M059J (cell line): ENCODE measurements around the gene HABP4. TPM values are rescaled to one million over a fixed set of nuclear protein-coding genes. Genes with fewer than 3 reads are reported as not detected.

Source experiments
- DNase-seq: peaks from one replicate; pipeline ENCODE4 v3.0.0-alpha.2; 2012; ENCODE audit warnings: low read depth
- total RNA-seq: library from RNA; depleted of rRNA; stranded (reverse); fragments of >200 nt; shearing (Covaris generic); gene quantifications from 2 replicates; pipeline ENCODE4 v1.2.3, GENCODE V29; 2014

Gene HABP4
- total RNA-seq, 1 experiment from 2014 or later, result 13.6 TPM

DNA sequence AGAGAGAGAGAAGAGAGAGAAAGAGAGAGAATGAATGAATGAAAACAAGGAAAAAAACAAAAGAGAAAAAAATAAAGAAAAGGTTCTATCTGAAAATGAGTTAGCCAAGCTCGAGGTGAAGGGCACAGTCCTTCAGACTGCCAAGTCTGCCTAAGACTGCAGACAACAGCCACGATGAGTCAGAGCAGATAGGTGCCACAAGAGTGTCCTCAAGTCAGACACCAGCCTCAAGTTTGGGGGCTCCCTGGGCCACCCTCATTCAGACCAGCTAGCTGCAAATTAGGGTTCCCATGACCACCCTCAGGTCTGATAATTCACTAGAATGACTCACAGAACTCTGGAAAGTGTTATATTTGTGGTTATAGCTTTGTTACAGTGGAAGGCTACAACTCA, 13.9 kb upstream of the HABP4 start:
- DNase-seq, result peak; percentile 53

GRCh38 chr9:96436456-96437126, 13.4 kb upstream of the HABP4 start:
- no peak for DNase-seq

DNA sequence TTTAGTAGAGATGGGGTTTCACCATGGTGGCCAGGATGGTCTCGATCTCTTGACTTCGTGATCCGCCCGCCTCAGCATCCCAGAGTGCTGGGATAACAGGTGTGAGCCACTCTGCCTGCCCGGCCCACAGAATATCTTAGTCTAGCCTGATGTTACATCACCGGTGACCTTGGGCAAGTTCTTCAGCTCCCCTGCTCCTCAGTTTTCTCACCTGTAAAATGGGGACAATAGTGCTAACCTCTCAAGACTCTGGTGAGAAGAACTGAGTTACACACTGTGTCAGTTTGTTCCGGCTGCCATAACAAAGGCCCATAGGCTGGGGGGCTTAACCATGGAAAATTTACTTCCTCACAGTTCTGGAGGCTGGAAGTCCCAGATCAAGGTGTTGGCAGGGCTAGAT, 12.5 kb upstream of the HABP4 start:
- no peak for DNase-seq

DNA sequence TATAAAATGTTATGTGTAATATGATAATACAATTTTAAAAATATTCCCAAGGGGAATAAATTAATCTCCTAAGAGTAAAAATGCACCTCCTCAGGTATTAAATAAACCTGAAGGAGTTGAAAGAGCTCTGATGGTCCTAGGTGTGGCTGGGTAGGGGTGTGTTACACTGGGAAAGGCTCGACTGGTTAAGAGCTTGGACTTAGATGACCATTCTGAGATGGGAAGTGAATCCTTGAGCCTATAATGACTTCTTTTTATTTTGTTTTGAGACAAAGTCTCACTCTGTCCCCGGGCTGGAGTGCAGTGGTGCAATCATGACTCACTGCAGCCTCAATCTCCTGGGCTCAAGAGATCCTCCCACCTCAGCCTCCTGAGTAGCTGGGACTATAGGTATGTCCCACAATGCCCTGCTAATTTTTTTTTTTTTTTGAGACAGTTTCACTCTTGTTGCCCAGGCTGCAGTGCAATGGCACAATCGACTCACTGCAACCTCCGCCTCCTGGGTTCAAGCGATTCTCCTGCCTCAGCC, 9.2 kb upstream of the HABP4 start:
- DNase-seq, result no peak

- peak; percentile 32 for DNase-seq
Observed at GRCh38 chr9:96441798-96442445, 8.0 kb upstream of the HABP4 start.

GRCh38 chr9:96442491-96442890, 7.5 kb upstream of the HABP4 start:
- DNase-seq, result no peak

GRCh38 chr9:96447406-96447805, 2.6 kb upstream of the HABP4 start:
- no peak for DNase-seq

GRCh38 chr9:96448546-96449170, 1.3 kb upstream of the HABP4 start:
- no peak for DNase-seq

GRCh38 chr9:96449523-96449844, 485 bp upstream of the HABP4 start:
- no peak for DNase-seq

GRCh38 chr9:96450613-96451528, 902 bp downstream of the HABP4 start:
- peak; percentile 58 for DNase-seq

- peak; percentile 59 for DNase-seq
Observed at GRCh38 chr9:96453625-96454024, 3.7 kb downstream of the HABP4 start.

DNA sequence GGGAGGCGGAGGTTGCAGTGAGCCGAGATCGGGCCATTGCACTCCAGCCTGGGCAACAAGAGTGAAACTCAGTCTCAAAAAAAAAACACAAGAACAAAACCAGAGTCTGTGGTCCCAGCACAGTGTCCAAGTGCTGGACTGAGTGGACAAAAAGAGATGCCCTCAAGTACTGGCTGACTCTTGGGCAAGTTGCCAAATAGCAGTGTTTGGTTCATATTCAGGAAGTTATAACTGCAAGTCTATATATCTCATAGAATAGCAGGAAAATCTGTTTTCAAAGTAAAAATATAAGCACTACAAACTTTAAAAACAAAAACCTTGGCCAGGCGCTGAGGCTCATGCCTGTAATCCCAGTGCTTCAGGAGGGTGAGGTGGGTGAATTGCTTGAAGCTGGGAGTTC, 7.3 kb downstream of the HABP4 start:
- no peak for DNase-seq

DNA sequence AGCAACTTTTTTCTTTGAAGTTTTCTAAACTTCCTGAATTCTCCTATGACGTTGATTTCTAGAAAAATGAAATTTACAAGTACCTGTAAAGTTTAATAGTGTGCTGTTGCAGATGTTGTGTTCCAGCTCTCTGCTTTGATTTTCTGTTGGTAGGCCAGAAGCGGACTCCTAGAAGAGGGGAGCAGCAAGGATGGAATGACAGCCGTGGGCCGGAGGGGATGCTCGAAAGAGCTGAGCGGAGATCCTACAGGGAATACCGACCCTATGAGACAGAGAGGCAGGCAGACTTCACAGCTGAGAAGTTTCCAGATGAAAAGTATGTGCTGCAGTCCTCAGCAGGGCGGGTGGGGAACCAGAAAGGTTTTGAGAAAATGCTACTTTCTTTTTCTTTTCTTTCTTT, 8.3 kb downstream of the HABP4 start:
- no peak for DNase-seq

- peak; percentile 38 for DNase-seq
Observed at GRCh38 chr9:96459268-96460007, 9.5 kb downstream of the HABP4 start.

DNA sequence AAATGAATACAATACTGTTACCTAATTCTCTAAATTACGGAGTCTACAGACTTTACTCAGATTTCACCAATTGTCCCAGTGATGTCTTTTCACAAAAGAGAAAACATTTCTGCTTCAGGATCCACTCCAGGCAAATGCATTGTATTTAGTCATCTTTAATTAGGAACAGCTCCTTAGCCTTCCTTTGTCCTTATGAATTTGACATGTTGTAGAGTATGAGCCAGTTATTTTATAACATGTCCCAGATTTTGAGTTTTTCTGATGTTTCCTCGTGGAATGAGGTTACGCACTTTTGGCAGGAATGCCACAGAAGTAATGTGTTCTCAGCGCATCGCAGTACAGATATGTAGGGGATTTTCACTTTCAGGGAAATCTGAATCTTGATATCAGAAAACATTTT, 10.5 kb downstream of the HABP4 start:
- DNase-seq, result no peak

DNA sequence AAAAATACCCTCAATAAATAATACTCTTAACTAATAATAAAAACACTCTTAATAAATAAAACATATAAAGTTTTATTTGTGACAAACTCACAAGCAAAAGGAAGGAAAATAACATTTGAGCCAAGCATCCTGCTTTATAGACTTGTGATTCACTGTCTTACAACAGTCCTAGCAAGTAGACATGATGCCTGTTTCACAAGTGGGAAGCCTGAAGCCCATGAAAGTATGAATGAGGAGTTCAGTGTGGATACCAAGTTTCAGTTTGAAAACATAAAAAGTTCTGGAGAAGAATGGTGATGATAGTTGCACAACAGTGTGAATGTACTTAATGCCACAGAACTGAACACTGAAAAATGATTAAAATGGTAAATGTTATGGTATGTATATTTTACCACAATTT, 10.9 kb downstream of the HABP4 start:
- no peak for DNase-seq

GRCh38 chr9:96461336-96461735, 11.4 kb downstream of the HABP4 start:
- no peak for DNase-seq

- DNase-seq, result no peak
Observed at GRCh38 chr9:96462541-96462940, 12.6 kb downstream of the HABP4 start.

DNA sequence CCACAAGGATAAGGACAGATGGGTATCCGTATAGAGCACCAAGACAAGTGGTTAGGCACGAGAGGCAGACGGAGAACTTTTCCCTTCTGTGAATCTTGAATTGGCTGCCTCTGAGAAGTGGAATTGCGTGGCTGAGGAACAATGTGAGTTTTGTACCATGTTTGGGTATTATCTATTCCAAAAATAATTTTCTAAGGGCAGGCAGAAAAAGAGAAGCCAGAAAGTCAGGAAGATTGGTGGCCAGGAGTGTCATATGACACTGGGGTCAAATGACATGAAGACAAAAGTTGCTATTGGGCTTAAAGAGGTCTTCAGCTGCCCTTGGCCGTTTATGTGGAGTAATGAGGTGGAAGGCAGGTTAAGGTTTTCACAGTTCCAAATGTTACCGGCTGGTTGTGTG, 14.5 kb downstream of the HABP4 start:
- no peak for DNase-seq

DNA sequence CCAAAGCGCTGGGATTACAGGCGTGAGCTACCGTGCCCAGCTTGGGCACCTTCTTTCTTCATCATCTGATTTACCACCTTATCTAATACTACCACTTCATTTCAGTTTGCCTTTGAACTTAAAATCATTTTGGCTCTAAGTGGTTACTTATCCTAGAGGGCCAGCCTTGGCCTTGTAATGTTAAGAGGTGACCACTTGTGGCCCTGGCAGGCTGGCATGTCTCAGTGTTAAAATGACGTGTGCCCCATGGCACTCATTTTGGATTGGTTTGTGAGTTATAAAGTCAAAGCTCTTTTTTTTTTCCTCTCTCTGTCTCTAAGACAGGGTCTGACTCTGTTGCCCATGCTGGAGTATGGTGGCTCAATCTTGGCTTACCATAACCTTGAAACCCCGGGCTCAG, 17.8 kb downstream of the HABP4 start:
- no peak for DNase-seq

- no peak for DNase-seq
Observed at GRCh38 chr9:96476013-96476412, 26.0 kb downstream of the HABP4 start.
